Upper lobe of right lung (tissue), 1 donor: ENCODE data around the gene KPNA1. TPM values are rescaled to one million over a fixed set of nuclear protein-coding genes. Genes with fewer than 3 reads are reported as not detected.
"Not testable (repeated sequence)": the region's sequence is repeated elsewhere in the genome, so short reads cannot be mapped to it uniquely, and the experiment has no call there.

ENCODE experiments used
- ATAC-seq: fragments of 200-7000 bp; cut with Tn5 transposase; one replicate; pipeline ENCODE4 v1.9.1; 2020; ENCODE audit warnings: mild to moderate bottlenecking, moderate library complexity
- DNase-seq: peaks from one replicate; pipeline ENCODE4 v3.0.0-alpha.2; 2020
- H3K27ac ChIP-seq: fragments of 200-600 bp; one replicate; pipeline ENCODE4 v1.8.0; 2022
- H3K27me3 ChIP-seq: fragments of 200-600 bp; one replicate; pipeline ENCODE4 v1.8.0; 2022; ENCODE audit warnings: mild to moderate bottlenecking
- H3K36me3 ChIP-seq: fragments of 200-600 bp; one replicate; pipeline ENCODE4 v1.8.0; 2022
- H3K4me1 ChIP-seq: fragments of 200-600 bp; one replicate; pipeline ENCODE4 v1.8.0; 2022
- H3K4me3 ChIP-seq: fragments of 200-600 bp; one replicate; pipeline ENCODE4 v1.8.0; 2022; ENCODE audit warnings: mild to moderate bottlenecking
- H3K9me3 ChIP-seq: fragments of 200-600 bp; one replicate; pipeline ENCODE4 v1.8.0; 2022
- CTCF ChIP-seq: fragments of 200-600 bp; IDR thresholded peaks from one replicate; pipeline ENCODE4 v1.8.0; 2022; ENCODE audit warnings: antibody characterized with exemption
- intact Hi-C: fragments of 100-400 bp; cut with DNase I; formaldehyde crosslinking; loops from one replicate; pipeline ENCODE4 v1.11.0; 2022
- total RNA-seq: library from RNA; stranded (reverse); fragmentation: NEBNext Ultra II Directional; extraction: Animal tissue kit (Norgen Biotek cat#: 25700); gene quantifications from one replicate; pipeline ENCODE4 v1.2.1, GENCODE V29; 2021
- donor health status: DM: no; HTN: yes; CAD: no; lungs with severe emphysema.

The KPNA1 gene
- total RNA-seq, 1 donor from 2014 or later, result 60.4 TPM

- peaks cover 13% of the 10 kb centered on the region for H3K4me1 ChIP-seq
- H3K4me3 ChIP-seq, result no peak overlapping the region
- no peak for TF ChIP-seq CTCF
- H3K27me3 ChIP-seq, result no peaks in the 10 kb centered on the region
- no peaks in the 10 kb centered on the region for H3K36me3 ChIP-seq
- H3K9me3 ChIP-seq, result no peaks in the 10 kb centered on the region
- ATAC-seq (no peak), DNase-seq (no peak)
- intact Hi-C loops, result no loop called here
- no peak overlapping the region for H3K27ac ChIP-seq
Observed at GRCh38 chr3:122502941-122503340, 11.8 kb downstream of the KPNA1 start.

- no peak overlapping the region for H3K27ac ChIP-seq
- intact Hi-C loops, result no loop called here
- H3K9me3 ChIP-seq, result no peaks in the 10 kb centered on the region
- no peaks in the 10 kb centered on the region for H3K27me3 ChIP-seq
- DNase-seq (no peak), ATAC-seq (no peak)
- H3K4me3 ChIP-seq, result no peak overlapping the region
- H3K4me1 ChIP-seq, result peaks cover 13% of the 10 kb centered on the region
- no peaks in the 10 kb centered on the region for H3K36me3 ChIP-seq
- no peak for TF ChIP-seq CTCF
Observed at GRCh38 chr3:122502139-122502538, 12.6 kb downstream of the KPNA1 start.

- H3K27ac ChIP-seq, DNase-seq, ATAC-seq, H3K27me3 ChIP-seq, intact Hi-C loops, H3K9me3 ChIP-seq, H3K4me3 ChIP-seq, H3K36me3 ChIP-seq: not testable (repeated sequence)
- peaks cover 13% of the 10 kb centered on the region for H3K4me1 ChIP-seq
Observed at GRCh38 chr3:122500964-122501363, 13.8 kb downstream of the KPNA1 start.

- DNase-seq, result no peak
- peaks cover 13% of the 10 kb centered on the region for H3K4me1 ChIP-seq
- H3K9me3 ChIP-seq, result no peaks in the 10 kb centered on the region
- no peak overlapping the region for H3K4me3 ChIP-seq
- ATAC-seq, result no peak
- H3K36me3 ChIP-seq, result peaks cover 27% of the 10 kb centered on the region
- no peaks in the 10 kb centered on the region for H3K27me3 ChIP-seq
- no peak for TF ChIP-seq CTCF
- intact Hi-C loops, result no loop called here
- no peak overlapping the region for H3K27ac ChIP-seq
Observed at GRCh38 chr3:122498152-122498551, 16.6 kb downstream of the KPNA1 start.

GRCh38 chr3:122497425-122497824 is 17.3 kb downstream of the KPNA1 start:
- no peaks in the 10 kb centered on the region for H3K9me3 ChIP-seq
- TF ChIP-seq CTCF, result no peak
- H3K4me1 ChIP-seq, result peaks cover 8% of the 10 kb centered on the region
- H3K4me3 ChIP-seq, result no peak overlapping the region
- no peak overlapping the region for H3K27ac ChIP-seq
- H3K36me3 ChIP-seq, result peaks cover 35% of the 10 kb centered on the region
- no peak for DNase-seq
- no peaks in the 10 kb centered on the region for H3K27me3 ChIP-seq
- intact Hi-C loops, result no loop called here
- ATAC-seq, result peak; percentile 80

GRCh38 chr3:122496508-122496907 is 18.2 kb downstream of the KPNA1 start:
- intact Hi-C loops, result no loop called here
- Histone ChIP-seq H3K27ac (no peak overlapping the region), H3K4me3 (no peak overlapping the region), H3K9me3 (no peaks in the 10 kb centered on the region), H3K4me1 (peaks cover 5% of the 10 kb centered on the region), H3K36me3 (peaks cover 37% of the 10 kb centered on the region), H3K27me3 (no peaks in the 10 kb centered on the region)
- no peak for TF ChIP-seq CTCF
- DNase-seq (no peak), ATAC-seq (no peak)
